ENCODE data around the gene RBM46.

The RBM46 gene

DNA sequence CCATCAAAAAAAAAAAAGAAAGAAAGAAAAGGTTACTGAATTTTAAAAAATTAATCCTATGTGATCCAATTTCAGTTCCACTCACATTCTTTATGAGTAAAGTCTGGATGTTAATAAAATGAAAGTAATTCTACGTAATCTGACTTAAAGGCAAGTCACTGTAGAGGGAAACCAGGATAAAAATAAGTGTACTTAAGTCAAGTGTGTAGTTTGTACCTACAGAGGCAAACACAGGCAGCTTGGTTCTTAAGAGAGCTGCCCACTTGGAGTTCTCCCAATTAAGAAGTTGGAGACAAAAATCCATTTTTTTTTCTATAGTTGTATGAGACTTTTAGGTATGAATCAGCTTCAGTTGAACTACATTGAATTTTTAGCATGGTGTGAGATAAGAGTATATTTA, 44.3 kb upstream of the RBM46 start:
- H2AFZ ChIP-seq (ENCODE audit: low read length), result no peak overlapping the region
- no peaks in the 10 kb centered on the region for H3K9me3 ChIP-seq (ENCODE audit: insufficient read depth, low read depth, low read length)
- H3K4me2 ChIP-seq (ENCODE audit: low read depth, low read length, poor library complexity, severe bottlenecking), result no peak overlapping the region
- H3K4me3 ChIP-seq (ENCODE audit: low read length, poor library complexity, severe bottlenecking), result no peak overlapping the region
- no peak overlapping the region for H3K9ac ChIP-seq (ENCODE audit: low read depth, low read length, poor library complexity, severe bottlenecking)
- H3K36me3 ChIP-seq (ENCODE audit: insufficient read depth, low read length), result no peaks in the 10 kb centered on the region
- no peaks in the 10 kb centered on the region for H3K4me1 ChIP-seq (ENCODE audit: insufficient read depth, low read length, poor library complexity, severe bottlenecking)
- H3K27me3 ChIP-seq (ENCODE audit: insufficient read depth, low read length, poor library complexity, severe bottlenecking), result no peaks in the 10 kb centered on the region
- TF ChIP-seq, protein P1, sequence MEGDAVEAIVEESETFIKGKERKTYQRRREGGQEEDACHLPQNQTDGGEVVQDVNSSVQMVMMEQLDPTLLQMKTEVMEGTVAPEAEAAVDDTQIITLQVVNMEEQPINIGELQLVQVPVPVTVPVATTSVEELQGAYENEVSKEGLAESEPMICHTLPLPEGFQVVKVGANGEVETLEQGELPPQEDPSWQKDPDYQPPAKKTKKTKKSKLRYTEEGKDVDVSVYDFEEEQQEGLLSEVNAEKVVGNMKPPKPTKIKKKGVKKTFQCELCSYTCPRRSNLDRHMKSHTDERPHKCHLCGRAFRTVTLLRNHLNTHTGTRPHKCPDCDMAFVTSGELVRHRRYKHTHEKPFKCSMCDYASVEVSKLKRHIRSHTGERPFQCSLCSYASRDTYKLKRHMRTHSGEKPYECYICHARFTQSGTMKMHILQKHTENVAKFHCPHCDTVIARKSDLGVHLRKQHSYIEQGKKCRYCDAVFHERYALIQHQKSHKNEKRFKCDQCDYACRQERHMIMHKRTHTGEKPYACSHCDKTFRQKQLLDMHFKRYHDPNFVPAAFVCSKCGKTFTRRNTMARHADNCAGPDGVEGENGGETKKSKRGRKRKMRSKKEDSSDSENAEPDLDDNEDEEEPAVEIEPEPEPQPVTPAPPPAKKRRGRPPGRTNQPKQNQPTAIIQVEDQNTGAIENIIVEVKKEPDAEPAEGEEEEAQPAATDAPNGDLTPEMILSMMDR (conservative IDR thresholded peaks at IDR 0.05; ENCODE audit: low read length), result no peak
- TF ChIP-seq EZH2phosphoT487 (IDR thresholded peaks at IDR 0.05; ENCODE audit: borderline replicate concordance), result no peak
- no peaks in the 10 kb centered on the region for H4K20me1 ChIP-seq (ENCODE audit: insufficient read depth, low read length, poor library complexity, severe bottlenecking)
- H3F3A ChIP-seq (ENCODE audit: low read depth), result no peaks in the 10 kb centered on the region
- H3K9me2 ChIP-seq (replicated peaks; ENCODE audit: low read depth, low read length), result no peaks in the 10 kb centered on the region
- no peaks in the 10 kb centered on the region for H3K79me2 ChIP-seq (ENCODE audit: insufficient read depth, low read length)

GRCh38 chr4:154738426-154738825, 42.6 kb upstream of the RBM46 start:
- H2AFZ ChIP-seq (ENCODE audit: low read length), result no peak overlapping the region
- H3K4me1 ChIP-seq (ENCODE audit: insufficient read depth, low read length, poor library complexity, severe bottlenecking), result no peaks in the 10 kb centered on the region
- no peak overlapping the region for H3K9ac ChIP-seq (ENCODE audit: low read depth, low read length, poor library complexity, severe bottlenecking)
- no peaks in the 10 kb centered on the region for H3F3A ChIP-seq (ENCODE audit: low read depth)
- TF ChIP-seq, protein P1 (conservative IDR thresholded peaks at IDR 0.05; ENCODE audit: low read length), result no peak
- no peak for TF ChIP-seq EZH2phosphoT487 (IDR thresholded peaks at IDR 0.05; ENCODE audit: borderline replicate concordance)
- H3K9me3 ChIP-seq (ENCODE audit: insufficient read depth, low read depth, low read length), result no peaks in the 10 kb centered on the region
- no peaks in the 10 kb centered on the region for H3K9me2 ChIP-seq (replicated peaks; ENCODE audit: low read depth, low read length)
- no peaks in the 10 kb centered on the region for H3K79me2 ChIP-seq (ENCODE audit: insufficient read depth, low read length)
- no peak overlapping the region for H3K4me2 ChIP-seq (ENCODE audit: low read depth, low read length, poor library complexity, severe bottlenecking)
- H3K36me3 ChIP-seq (ENCODE audit: insufficient read depth, low read length), result no peaks in the 10 kb centered on the region
- H3K27me3 ChIP-seq (ENCODE audit: insufficient read depth, low read length, poor library complexity, severe bottlenecking), result no peaks in the 10 kb centered on the region
- no peak overlapping the region for H3K4me3 ChIP-seq (ENCODE audit: low read length, poor library complexity, severe bottlenecking)
- no peaks in the 10 kb centered on the region for H4K20me1 ChIP-seq (ENCODE audit: insufficient read depth, low read length, poor library complexity, severe bottlenecking)

DNA sequence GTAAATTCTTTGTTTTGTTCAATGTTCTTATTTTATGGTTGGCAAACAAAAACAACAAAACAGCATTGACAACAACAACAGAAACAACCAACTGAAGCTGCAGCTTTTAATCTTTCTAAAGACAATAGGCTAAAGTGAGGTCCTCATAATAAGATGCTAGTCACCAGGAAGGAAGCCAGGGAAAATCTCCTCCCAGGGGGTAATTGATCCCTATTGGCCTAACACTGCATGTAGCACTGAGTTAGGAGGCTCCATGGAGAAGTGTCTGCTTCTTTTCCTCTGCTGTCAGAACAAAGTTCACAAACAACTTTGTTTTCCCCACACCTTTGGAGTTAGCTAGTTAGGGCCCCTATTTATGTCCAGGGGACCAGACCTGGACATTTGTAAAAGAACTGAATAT, 42.0 kb upstream of the RBM46 start:
- Histone ChIP-seq H3K79me2 (ENCODE audit: insufficient read depth, low read length) (no peaks in the 10 kb centered on the region), H2AFZ (ENCODE audit: low read length) (no peak overlapping the region), H3F3A (ENCODE audit: low read depth) (no peaks in the 10 kb centered on the region), H4K20me1 (ENCODE audit: insufficient read depth, low read length, poor library complexity, severe bottlenecking) (no peaks in the 10 kb centered on the region), H3K4me3 (ENCODE audit: low read length, poor library complexity, severe bottlenecking) (no peak overlapping the region), H3K27me3 (ENCODE audit: insufficient read depth, low read length, poor library complexity, severe bottlenecking) (no peaks in the 10 kb centered on the region), H3K36me3 (ENCODE audit: insufficient read depth, low read length) (no peaks in the 10 kb centered on the region), H3K9ac (ENCODE audit: low read depth, low read length, poor library complexity, severe bottlenecking) (no peak overlapping the region), H3K4me1 (ENCODE audit: insufficient read depth, low read length, poor library complexity, severe bottlenecking) (no peaks in the 10 kb centered on the region), H3K9me3 (ENCODE audit: insufficient read depth, low read depth, low read length) (no peaks in the 10 kb centered on the region), H3K9me2 (replicated peaks; ENCODE audit: low read depth, low read length) (no peaks in the 10 kb centered on the region), H3K4me2 (ENCODE audit: low read depth, low read length, poor library complexity, severe bottlenecking) (no peak overlapping the region)
- TF ChIP-seq, protein P1 (conservative IDR thresholded peaks at IDR 0.05; ENCODE audit: low read length), result no peak
- TF ChIP-seq EZH2phosphoT487 (IDR thresholded peaks at IDR 0.05; ENCODE audit: borderline replicate concordance), result no peak
